ENCODE data around the gene PIK3AP1. TPM values are rescaled to one million over a fixed set of nuclear protein-coding genes. Genes with fewer than 3 reads are reported as not detected.
A peak's percentile ranks its signal among the peaks of the same experiment; 100 is the strongest.

The PIK3AP1 gene
- total and polyA plus RNA-seq, 10 of the 15 experiments (the other 5 are each of a cell fraction or from before 2014, with no cell fraction given): 26.2 to 306 (median 119) TPM

DNA sequence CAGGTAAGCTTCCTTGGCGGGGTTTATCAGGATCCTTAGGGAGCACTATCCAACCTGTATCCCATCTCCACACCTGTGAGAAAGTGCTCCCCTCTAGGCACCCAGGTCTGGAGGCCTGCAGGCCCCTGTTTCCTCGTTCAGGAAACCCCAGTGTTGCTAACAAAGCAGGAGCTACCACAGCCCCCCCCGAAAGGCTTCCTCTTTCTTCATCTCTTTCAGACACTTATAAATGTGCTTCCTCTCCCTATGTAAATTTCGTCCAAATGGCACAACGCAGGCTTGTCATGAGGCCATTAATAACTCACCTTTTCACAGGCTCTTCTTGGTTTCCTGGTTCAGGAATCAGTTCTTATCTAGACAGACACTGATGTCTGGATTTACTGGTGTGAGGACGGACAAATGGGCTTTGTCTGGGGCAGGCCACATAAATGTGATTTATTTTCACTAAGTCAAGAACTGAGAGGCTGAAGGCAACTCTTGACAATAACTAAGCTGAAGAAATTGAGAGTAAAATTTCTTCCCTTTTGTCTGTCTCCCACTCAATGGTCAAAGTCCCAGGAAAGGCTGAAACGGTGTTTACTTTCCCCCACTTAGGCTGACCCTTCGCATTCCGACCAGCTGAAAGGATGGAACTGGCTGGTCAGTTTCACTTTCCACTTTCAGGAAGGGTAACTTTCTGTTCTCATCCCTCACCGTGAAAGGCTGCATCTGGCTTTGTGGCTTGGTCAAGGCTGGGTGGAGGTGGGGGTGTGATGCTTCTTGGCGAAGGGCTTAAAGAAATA is 46.8 kb downstream of the PIK3AP1 start (continued):
- TF ChIP-seq CTCF (IDR thresholded peaks at IDR 0.05 in 2 of 3, conservative IDR thresholded peaks at IDR 0.05 in 1 of 3; ENCODE audit: control insufficient read depth in 2 of 3, extremely low read depth in 1 of 3, insufficient read depth in 1 of 3, low read depth in 3 of 3, low read length in 3 of 3) (no peak), RAD51 (IDR thresholded peaks at IDR 0.05) (no peak), ETV6 (conservative IDR thresholded peaks at IDR 0.05 in 1 of 2, IDR thresholded peaks at IDR 0.05 in 1 of 2; ENCODE audit: borderline replicate concordance in 1 of 2, low read depth in 1 of 2) (peak in 1 of 2 experiments; percentile 73; a peak in 2 of 4 replicates), SIN3A (IDR thresholded peaks at IDR 0.05; ENCODE audit: low read depth, low read length) (peak; percentile 27; the same call in 1 of the 2 replicates), HDAC2 (IDR thresholded peaks at IDR 0.05) (peak; percentile 49; the same call in 1 of the 2 replicates), HDAC6 (IDR thresholded peaks at IDR 0.05; ENCODE audit: unreplicated experiment) (no peak), NR2F1 (conservative IDR thresholded peaks at IDR 0.05) (no peak), MYC (IDR thresholded peaks at IDR 0.05; ENCODE audit: insufficient read depth, insufficient read length, insufficient replicate concordance, low read length, severe bottlenecking) (no peak), EZH2 (IDR thresholded peaks at IDR 0.05; ENCODE audit: borderline replicate concordance, control insufficient read depth, low read depth, low read length) (no peak), EP300 (IDR thresholded peaks at IDR 0.05; ENCODE audit: borderline replicate concordance in 1 of 2, control insufficient read depth in 1 of 2, low read depth in 2 of 2, low read length in 2 of 2) (peak in 1 of 2 experiments; percentile 8; a peak in 1 of 4 replicates), GATAD2B (conservative IDR thresholded peaks at IDR 0.05; ENCODE audit: low read depth) (0 out of 2 replicates have a peak, but pooled peaks have one; percentile 28), NR2C1 (IDR thresholded peaks at IDR 0.05) (no peak)
- TF ChIP-seq, protein P1, sequence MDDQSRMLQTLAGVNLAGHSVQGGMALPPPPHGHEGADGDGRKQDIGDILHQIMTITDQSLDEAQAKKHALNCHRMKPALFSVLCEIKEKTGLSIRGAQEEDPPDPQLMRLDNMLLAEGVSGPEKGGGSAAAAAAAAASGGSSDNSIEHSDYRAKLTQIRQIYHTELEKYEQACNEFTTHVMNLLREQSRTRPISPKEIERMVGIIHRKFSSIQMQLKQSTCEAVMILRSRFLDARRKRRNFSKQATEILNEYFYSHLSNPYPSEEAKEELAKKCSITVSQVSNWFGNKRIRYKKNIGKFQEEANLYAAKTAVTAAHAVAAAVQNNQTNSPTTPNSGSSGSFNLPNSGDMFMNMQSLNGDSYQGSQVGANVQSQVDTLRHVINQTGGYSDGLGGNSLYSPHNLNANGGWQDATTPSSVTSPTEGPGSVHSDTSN (IDR thresholded peaks at IDR 0.05; ENCODE audit: insufficient replicate concordance, low read depth, low read length): no peak
- TF ChIP-seq, protein P2, sequence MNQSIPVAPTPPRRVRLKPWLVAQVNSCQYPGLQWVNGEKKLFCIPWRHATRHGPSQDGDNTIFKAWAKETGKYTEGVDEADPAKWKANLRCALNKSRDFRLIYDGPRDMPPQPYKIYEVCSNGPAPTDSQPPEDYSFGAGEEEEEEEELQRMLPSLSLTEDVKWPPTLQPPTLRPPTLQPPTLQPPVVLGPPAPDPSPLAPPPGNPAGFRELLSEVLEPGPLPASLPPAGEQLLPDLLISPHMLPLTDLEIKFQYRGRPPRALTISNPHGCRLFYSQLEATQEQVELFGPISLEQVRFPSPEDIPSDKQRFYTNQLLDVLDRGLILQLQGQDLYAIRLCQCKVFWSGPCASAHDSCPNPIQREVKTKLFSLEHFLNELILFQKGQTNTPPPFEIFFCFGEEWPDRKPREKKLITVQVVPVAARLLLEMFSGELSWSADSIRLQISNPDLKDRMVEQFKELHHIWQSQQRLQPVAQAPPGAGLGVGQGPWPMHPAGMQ (IDR thresholded peaks at IDR 0.05; ENCODE audit: borderline replicate concordance): no peak

Data from GM12878 (cell line).